ENCODE data around the gene AMOTL1. TPM values are rescaled to one million over a fixed set of nuclear protein-coding genes. Genes with fewer than 3 reads are reported as not detected.
A peak's percentile ranks its signal among the peaks of the same experiment; 100 is the strongest.

Gene AMOTL1
- total and polyA plus RNA-seq, 2 donors (not counting 3 experiments of a cell fraction or from before 2014, with no cell fraction given) = 12.5 to 37.8 TPM

DNA sequence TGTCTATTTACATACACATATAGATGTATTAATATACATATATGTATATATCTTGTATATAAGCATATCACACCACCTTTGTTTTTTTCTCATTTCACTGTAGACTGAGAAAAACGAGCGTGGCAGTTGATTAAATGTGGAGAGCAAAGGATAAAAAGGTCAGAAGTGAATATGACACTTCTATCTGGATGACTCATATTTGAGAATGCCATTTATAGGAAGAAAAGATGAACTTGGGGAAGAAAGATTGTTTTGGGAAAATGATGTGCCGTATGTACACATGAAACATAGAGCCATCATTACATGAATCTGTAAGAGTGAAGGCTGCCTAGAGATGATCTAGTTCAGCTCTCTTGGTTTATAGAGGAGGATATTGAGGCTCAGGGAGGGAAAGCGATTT, 28.7 kb downstream of the AMOTL1 start:
- no peaks in the 10 kb centered on the region for H3K9me3 ChIP-seq (replicated peaks; ENCODE audit: control insufficient read depth, insufficient read depth, low read length)
- peak overlapping the region; percentile 26 for H3K4me2 ChIP-seq (ENCODE audit: insufficient read depth, low read length)
- peaks cover 73% of the 10 kb centered on the region for H3K79me2 ChIP-seq (ENCODE audit: control insufficient read depth, insufficient read depth, low read length)
- no peaks in the 10 kb centered on the region for H3K9me1 ChIP-seq (replicated peaks; ENCODE audit: control insufficient read depth, extremely low read depth, insufficient read depth, low read length)
- no peak overlapping the region for H3K27ac ChIP-seq (ENCODE audit: insufficient read depth, low read depth, low read length)
- FAIRE-seq = no peak
- no peak overlapping the region for H3K4me3 ChIP-seq (replicated peaks in 1 of 3; ENCODE audit: insufficient read depth in 1 of 3, low read depth in 1 of 3, low read length in 3 of 3)
- ChIA-PET CTCF (interaction anchor here (1.0 to 2.1 kb wide), 2 partner anchors 11 to 16 kb away, joined by 3 to 8 read pairs; no protein-coding TSS in a partner anchor), POLR2A (no interaction called here)
- H3K9ac ChIP-seq (replicated peaks; ENCODE audit: extremely low read depth, insufficient read depth, low read length) = no peak overlapping the region
- no TSS peak for BruUV-seq (replicated peaks)
- no peak overlapping the region for H2AFZ ChIP-seq (ENCODE audit: low read depth, low read length)
- no peaks in the 10 kb centered on the region for H4K20me1 ChIP-seq (replicated peaks; ENCODE audit: control insufficient read depth, extremely low read depth, insufficient read depth, low read length)
- TF ChIP-seq MYC (IDR thresholded peaks at IDR 0.05; ENCODE audit: low read depth, low read length) = no peak
- TF ChIP-seq FOS (IDR thresholded peaks at IDR 0.05; ENCODE audit: borderline replicate concordance, insufficient read depth, low read length) = peak; percentile 57
- no peak for TF ChIP-seq POLR2AphosphoS5 (IDR thresholded peaks at IDR 0.05; ENCODE audit: insufficient read depth, low read depth, low read length)
- TF ChIP-seq JUN (IDR thresholded peaks at IDR 0.05; ENCODE audit: borderline replicate concordance, insufficient read depth, insufficient read length, low read depth) = peak; percentile 48
- intact Hi-C loops (cut with micrococcal nuclease) (loop anchor here (10.0 kb wide), 1 partner anchor 988 kb away; the partner anchor contains the start of gene FAM76B), dilution Hi-C loops (cut with MboI; ENCODE audit: extremely low pct_ligation_motif_present, low sequenced_read_pairs) (no loop called here)
- H3K27me3 ChIP-seq (ENCODE audit: control insufficient read depth in 2 of 2, insufficient read depth in 2 of 2, low read length in 2 of 2) = no peaks in the 10 kb centered on the region
- H3K4me1 ChIP-seq (ENCODE audit: control insufficient read depth, extremely low read depth, insufficient read depth, low read length) = peaks cover 44% of the 10 kb centered on the region
- peaks cover 7 to 11% of the 10 kb centered on the region in 2 experiments for H3K36me3 ChIP-seq (ENCODE audit: control insufficient read depth in 2 of 2, extremely low read depth in 1 of 2, insufficient read depth in 2 of 2, low read length in 2 of 2)
- no peak for DNase-seq (ENCODE audit: low read depth, low spot score)

DNA sequence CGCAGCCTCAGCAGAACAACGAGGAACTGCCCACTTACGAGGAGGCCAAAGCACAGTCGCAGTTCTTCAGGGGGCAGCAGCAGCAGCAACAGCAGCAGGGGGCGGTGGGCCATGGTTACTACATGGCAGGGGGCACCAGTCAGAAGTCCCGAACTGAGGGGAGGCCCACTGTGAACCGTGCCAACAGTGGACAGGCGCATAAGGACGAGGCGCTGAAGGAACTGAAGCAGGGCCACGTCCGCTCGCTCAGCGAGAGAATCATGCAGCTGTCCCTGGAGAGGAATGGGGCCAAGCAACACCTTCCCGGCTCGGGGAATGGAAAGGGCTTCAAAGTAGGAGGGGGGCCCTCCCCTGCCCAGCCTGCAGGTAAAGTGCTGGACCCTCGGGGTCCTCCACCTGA, 31.6 kb downstream of the AMOTL1 start:
- H2AFZ ChIP-seq (ENCODE audit: low read depth, low read length) = no peak overlapping the region
- POLR2A ChIA-PET = no interaction called here
- no peaks in the 10 kb centered on the region for H3K27me3 ChIP-seq (ENCODE audit: control insufficient read depth in 2 of 2, insufficient read depth in 2 of 2, low read length in 2 of 2)
- CTCF ChIA-PET = no interaction called here
- H4K20me1 ChIP-seq (replicated peaks; ENCODE audit: control insufficient read depth, extremely low read depth, insufficient read depth, low read length) = peaks cover 7% of the 10 kb centered on the region
- intact Hi-C loops (cut with micrococcal nuclease) = loop anchor here (10.0 kb wide), 1 partner anchor 985 kb away; the partner anchor contains the start of gene FAM76B
- dilution Hi-C loops (cut with MboI; ENCODE audit: extremely low pct_ligation_motif_present, low sequenced_read_pairs) = no loop called here
- FAIRE-seq = no peak
- no peak overlapping the region for H3K4me2 ChIP-seq (ENCODE audit: insufficient read depth, low read length)
- peaks cover 83% of the 10 kb centered on the region for H3K79me2 ChIP-seq (ENCODE audit: control insufficient read depth, insufficient read depth, low read length)
- H3K4me3 ChIP-seq (replicated peaks in 1 of 3; ENCODE audit: insufficient read depth in 1 of 3, low read depth in 1 of 3, low read length in 3 of 3) = no peak overlapping the region
- no peak for DNase-seq (ENCODE audit: low read depth, low spot score)
- H3K4me1 ChIP-seq (ENCODE audit: control insufficient read depth, extremely low read depth, insufficient read depth, low read length) = peaks cover 20% of the 10 kb centered on the region
- TF ChIP-seq MYC (IDR thresholded peaks at IDR 0.05; ENCODE audit: low read depth, low read length) = no peak
- no peak for TF ChIP-seq GATA2 (IDR thresholded peaks at IDR 0.05; ENCODE audit: insufficient read depth, insufficient read length, low read depth, low read length)
- TF ChIP-seq, protein P1, sequence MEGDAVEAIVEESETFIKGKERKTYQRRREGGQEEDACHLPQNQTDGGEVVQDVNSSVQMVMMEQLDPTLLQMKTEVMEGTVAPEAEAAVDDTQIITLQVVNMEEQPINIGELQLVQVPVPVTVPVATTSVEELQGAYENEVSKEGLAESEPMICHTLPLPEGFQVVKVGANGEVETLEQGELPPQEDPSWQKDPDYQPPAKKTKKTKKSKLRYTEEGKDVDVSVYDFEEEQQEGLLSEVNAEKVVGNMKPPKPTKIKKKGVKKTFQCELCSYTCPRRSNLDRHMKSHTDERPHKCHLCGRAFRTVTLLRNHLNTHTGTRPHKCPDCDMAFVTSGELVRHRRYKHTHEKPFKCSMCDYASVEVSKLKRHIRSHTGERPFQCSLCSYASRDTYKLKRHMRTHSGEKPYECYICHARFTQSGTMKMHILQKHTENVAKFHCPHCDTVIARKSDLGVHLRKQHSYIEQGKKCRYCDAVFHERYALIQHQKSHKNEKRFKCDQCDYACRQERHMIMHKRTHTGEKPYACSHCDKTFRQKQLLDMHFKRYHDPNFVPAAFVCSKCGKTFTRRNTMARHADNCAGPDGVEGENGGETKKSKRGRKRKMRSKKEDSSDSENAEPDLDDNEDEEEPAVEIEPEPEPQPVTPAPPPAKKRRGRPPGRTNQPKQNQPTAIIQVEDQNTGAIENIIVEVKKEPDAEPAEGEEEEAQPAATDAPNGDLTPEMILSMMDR (IDR thresholded peaks at IDR 0.05; ENCODE audit: extremely low read depth in 1 of 2, insufficient read depth in 1 of 2, low read depth in 1 of 2, low read length in 2 of 2) = no peak
- TF ChIP-seq, protein P2, sequence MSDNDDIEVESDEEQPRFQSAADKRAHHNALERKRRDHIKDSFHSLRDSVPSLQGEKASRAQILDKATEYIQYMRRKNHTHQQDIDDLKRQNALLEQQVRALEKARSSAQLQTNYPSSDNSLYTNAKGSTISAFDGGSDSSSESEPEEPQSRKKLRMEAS (IDR thresholded peaks at IDR 0.05; ENCODE audit: insufficient read depth, insufficient read length) = no peak
- no peak for TF ChIP-seq FOS (IDR thresholded peaks at IDR 0.05; ENCODE audit: borderline replicate concordance, insufficient read depth, low read length)
- TF ChIP-seq POLR2AphosphoS5 (IDR thresholded peaks at IDR 0.05; ENCODE audit: insufficient read depth, low read depth, low read length) = no peak
- no peak for TF ChIP-seq EZH2 (IDR thresholded peaks at IDR 0.05; ENCODE audit: borderline replicate concordance, low read depth, low read length, severe bottlenecking)
- no peak for TF ChIP-seq JUN (IDR thresholded peaks at IDR 0.05; ENCODE audit: borderline replicate concordance, insufficient read depth, insufficient read length, low read depth)
- TF ChIP-seq POLR2A (IDR thresholded peaks at IDR 0.05; ENCODE audit: low read depth, low read length) = no peak
- TSS peak; percentile 20 for BruUV-seq (replicated peaks)
- H3K9me3 ChIP-seq (replicated peaks; ENCODE audit: control insufficient read depth, insufficient read depth, low read length) = no peaks in the 10 kb centered on the region
- no peak overlapping the region for H3K27ac ChIP-seq (ENCODE audit: insufficient read depth, low read depth, low read length)
- peaks cover 12 to 13% of the 10 kb centered on the region in 2 experiments for H3K36me3 ChIP-seq (ENCODE audit: control insufficient read depth in 2 of 2, extremely low read depth in 1 of 2, insufficient read depth in 2 of 2, low read length in 2 of 2)
- no peak overlapping the region for H3K9ac ChIP-seq (replicated peaks; ENCODE audit: extremely low read depth, insufficient read depth, low read length)
- no peaks in the 10 kb centered on the region for H3K9me1 ChIP-seq (replicated peaks; ENCODE audit: control insufficient read depth, extremely low read depth, insufficient read depth, low read length)

Data from endothelial cell of umbilical vein (primary cell).